Measurements from ENCODE around the gene GSE1.

DNA sequence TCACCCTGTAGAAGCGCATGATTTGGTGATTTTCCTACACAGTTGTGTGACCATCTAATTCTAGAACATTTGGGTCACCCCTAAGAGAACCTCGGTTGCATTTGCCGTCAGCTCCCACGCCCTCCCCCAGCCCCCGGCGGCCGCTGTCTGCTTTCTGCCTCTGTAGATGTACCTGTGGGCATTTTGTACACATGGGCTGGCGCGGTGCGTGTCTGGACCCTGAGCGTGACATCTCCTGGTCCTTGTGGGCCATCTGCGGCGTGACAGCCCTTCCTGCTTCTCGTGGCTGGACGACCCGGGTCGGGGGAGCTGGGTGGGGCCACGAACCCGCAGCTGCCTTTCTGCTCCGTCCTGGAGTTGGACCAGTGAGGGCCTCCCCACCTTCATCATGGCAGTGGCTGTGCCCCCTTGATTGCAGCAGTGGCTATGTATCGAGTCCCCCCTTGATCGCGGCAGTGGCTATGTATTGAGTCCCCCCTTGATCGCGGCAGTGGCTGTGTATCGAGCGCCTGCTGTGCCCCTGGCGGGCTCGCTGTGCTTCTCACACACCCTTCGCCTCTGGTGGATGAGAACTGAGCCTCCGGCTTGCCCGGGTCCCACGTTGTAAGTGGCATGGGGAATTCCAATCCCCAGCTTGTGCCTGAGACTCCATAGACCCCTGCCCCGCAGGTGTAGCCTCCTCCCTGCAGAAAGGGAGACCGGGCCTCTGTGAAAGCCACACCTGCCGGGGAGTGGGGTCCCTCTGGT lies 24.1 kb downstream of the GSE1 start:
- TF ChIP-seq POLR2A (IDR thresholded peaks at IDR 0.05) = no peak
- TF ChIP-seq, protein P1, sequence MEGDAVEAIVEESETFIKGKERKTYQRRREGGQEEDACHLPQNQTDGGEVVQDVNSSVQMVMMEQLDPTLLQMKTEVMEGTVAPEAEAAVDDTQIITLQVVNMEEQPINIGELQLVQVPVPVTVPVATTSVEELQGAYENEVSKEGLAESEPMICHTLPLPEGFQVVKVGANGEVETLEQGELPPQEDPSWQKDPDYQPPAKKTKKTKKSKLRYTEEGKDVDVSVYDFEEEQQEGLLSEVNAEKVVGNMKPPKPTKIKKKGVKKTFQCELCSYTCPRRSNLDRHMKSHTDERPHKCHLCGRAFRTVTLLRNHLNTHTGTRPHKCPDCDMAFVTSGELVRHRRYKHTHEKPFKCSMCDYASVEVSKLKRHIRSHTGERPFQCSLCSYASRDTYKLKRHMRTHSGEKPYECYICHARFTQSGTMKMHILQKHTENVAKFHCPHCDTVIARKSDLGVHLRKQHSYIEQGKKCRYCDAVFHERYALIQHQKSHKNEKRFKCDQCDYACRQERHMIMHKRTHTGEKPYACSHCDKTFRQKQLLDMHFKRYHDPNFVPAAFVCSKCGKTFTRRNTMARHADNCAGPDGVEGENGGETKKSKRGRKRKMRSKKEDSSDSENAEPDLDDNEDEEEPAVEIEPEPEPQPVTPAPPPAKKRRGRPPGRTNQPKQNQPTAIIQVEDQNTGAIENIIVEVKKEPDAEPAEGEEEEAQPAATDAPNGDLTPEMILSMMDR (IDR thresholded peaks at IDR 0.05 in 4 of 5, conservative IDR thresholded peaks at IDR 0.05 in 1 of 5) = no peak

Measured in gastrocnemius medialis (tissue), 4 donors.